ENCODE data around the gene MROH8. TPM values are rescaled to one million over a fixed set of nuclear protein-coding genes. Genes with fewer than 3 reads are reported as not detected.

Gene MROH8
- total and polyA plus RNA-seq, 2 of the 13 experiments (the other 11 are each of a cell fraction or from before 2014, with no cell fraction given): 2.6 to 5.5 TPM

- TF ChIP-seq RXRA (CRISPR knock-in tag; IDR thresholded peaks at IDR 0.05) (no peak), PPARG (CRISPR knock-in tag; conservative IDR thresholded peaks at IDR 0.05) (no peak), BCLAF1 (IDR thresholded peaks at IDR 0.05) (no peak), ZNF362 (CRISPR knock-in tag; IDR thresholded peaks at IDR 0.05; ENCODE audit: borderline replicate concordance) (no peak), RCOR2 (CRISPR knock-in tag; IDR thresholded peaks at IDR 0.05) (no peak), ZSCAN5A (CRISPR knock-in tag; IDR thresholded peaks at IDR 0.05; ENCODE audit: borderline replicate concordance) (no peak), ZNF691 (CRISPR knock-in tag; IDR thresholded peaks at IDR 0.05; ENCODE audit: borderline replicate concordance, low read depth) (no peak), ZNF274 (CRISPR knock-in tag; IDR thresholded peaks at IDR 0.05) (no peak), MYC (CRISPR knock-in tag; IDR thresholded peaks at IDR 0.05; ENCODE audit: borderline replicate concordance) (no peak), ZNF768 (CRISPR knock-in tag; IDR thresholded peaks at IDR 0.05) (peak; percentile 90), ZFP36L1 (CRISPR knock-in tag; IDR thresholded peaks at IDR 0.05) (no peak), ZNF3 (CRISPR knock-in tag; IDR thresholded peaks at IDR 0.05) (no peak), ZBTB33 (CRISPR knock-in tag; IDR thresholded peaks at IDR 0.05) (peak; percentile 85), ZNF160 (CRISPR knock-in tag; IDR thresholded peaks at IDR 0.05) (no peak), CBFB (CRISPR knock-in tag; IDR thresholded peaks at IDR 0.05) (no peak), TFDP2 (CRISPR knock-in tag; IDR thresholded peaks at IDR 0.05) (no peak)
- Histone ChIP-seq H3K4me3 (replicated peaks in 1 of 3; ENCODE audit: insufficient read depth in 1 of 3, low read depth in 2 of 3, low read length in 3 of 3) (no peak overlapping the region), H3K27me3 (ENCODE audit: control insufficient read depth in 1 of 2, insufficient read depth in 2 of 2, low read length in 2 of 2) (no peaks in the 10 kb centered on the region), H3K9ac (ENCODE audit: insufficient read depth, low read depth, low read length) (no peak overlapping the region), H3K4me2 (ENCODE audit: low read depth, low read length) (no peak overlapping the region), H3K27ac (ENCODE audit: extremely low read length, insufficient read depth, low read length) (no peak overlapping the region), H4K20me1 (ENCODE audit: insufficient read depth, low read length) (no peaks in the 10 kb centered on the region), H3K79me2 (ENCODE audit: insufficient read depth, low read length) (no peaks in the 10 kb centered on the region), H3K9me3 (ENCODE audit: low read length) (no peaks in the 10 kb centered on the region), H3K36me3 (replicated peaks in 1 of 2; ENCODE audit: control insufficient read depth in 1 of 2, insufficient read depth in 2 of 2, low read length in 2 of 2) (no peaks in the 10 kb centered on the region), H3K4me1 (ENCODE audit: insufficient read depth, low read length) (no peaks in the 10 kb centered on the region), H2AFZ (ENCODE audit: low read length) (no peak overlapping the region)
- POLR2A ChIA-PET: no interaction called here
- no TSS peak for BruUV-seq (replicated peaks)
- FAIRE-seq (no peak), ATAC-seq (peak; percentile 46), DNase-seq (ENCODE audit: low spot score) (no peak)
- WGBS (ENCODE audit: low lambda C conversion rate): 61% methylated on average over 6 of the region's 6 CpGs
- in situ Hi-C loops (cut with HindIII; ENCODE audit: extremely low pct_ligation_motif_present, low pct_unique_long_range_greater_than_20kb) (no loop called here), intact Hi-C loops (cut with micrococcal nuclease; ENCODE audit: unreplicated experiment) (no loop called here)
- CTCF ChIA-PET (ENCODE audit: low intra/inter-chr PET ratio, low total read pairs): no interaction called here
Observed at GRCh38 chr20:37102571-37102970, 76.8 kb downstream of the MROH8 start.

All from HepG2 (cell line).